ENCODE data around the gene TJP1. TPM values are rescaled to one million over a fixed set of nuclear protein-coding genes. Genes with fewer than 3 reads are reported as not detected.

TJP1 gene
- total RNA-seq, 3 donors from 2014 or later (not counting 1 experiment from before 2014, with no cell fraction given): not detected

GRCh38 chr15:29652595-29652994 is 169.7 kb downstream of the TJP1 start:
- 89% methylated on average over 7 of the region's 7 CpGs for WGBS (ENCODE audit: insufficient coverage)
- no peaks in the 10 kb centered on the region for H3K4me1 Mint-ChIP-seq
- intact Hi-C loops (cut with micrococcal nuclease): no loop called here
- H3K9me3 Mint-ChIP-seq: no peaks in the 10 kb centered on the region
- H3K36me3 ChIP-seq (ENCODE audit: control insufficient read depth, insufficient read depth, low read length): no peaks in the 10 kb centered on the region
- no peak for DNase-seq
- no peak for ATAC-seq
- peaks cover 4% of the 10 kb centered on the region for H3K9me3 ChIP-seq (ENCODE audit: control insufficient read depth, insufficient read depth, low read length)
- no peak overlapping the region for H3K4me3 Mint-ChIP-seq
- no peak overlapping the region for H3K27ac Mint-ChIP-seq
- H3K36me3 Mint-ChIP-seq: no peaks in the 10 kb centered on the region
- peaks cover 0 to 7% of the 10 kb centered on the region in 2 donors for H3K27me3 Mint-ChIP-seq (ENCODE audit: low read depth in 2 of 2)
- no peaks in the 10 kb centered on the region for H3K27me3 ChIP-seq (ENCODE audit: control insufficient read depth, insufficient read depth, low read length)
- TF ChIP-seq CTCF (IDR thresholded peaks at IDR 0.05): no peak
- no peak overlapping the region for H3K4me3 ChIP-seq (ENCODE audit: low read length)
- H3K27ac ChIP-seq (ENCODE audit: low read length): no peak overlapping the region
- no peaks in the 10 kb centered on the region for H3K4me1 ChIP-seq (ENCODE audit: control insufficient read depth, insufficient read depth, low read length)

GRCh38 chr15:29651476-29652233 is 170.6 kb downstream of the TJP1 start:
- TF ChIP-seq CTCF (IDR thresholded peaks at IDR 0.05): no peak
- H3K36me3 Mint-ChIP-seq: no peaks in the 10 kb centered on the region
- no peak overlapping the region for H3K27ac Mint-ChIP-seq
- H3K4me1 Mint-ChIP-seq: no peaks in the 10 kb centered on the region
- no peak for DNase-seq
- H3K4me3 Mint-ChIP-seq: no peak overlapping the region
- H3K9me3 ChIP-seq (ENCODE audit: control insufficient read depth, insufficient read depth, low read length): peaks cover 4% of the 10 kb centered on the region
- H3K27me3 ChIP-seq (ENCODE audit: control insufficient read depth, insufficient read depth, low read length): no peaks in the 10 kb centered on the region
- intact Hi-C loops (cut with micrococcal nuclease): no loop called here
- no peaks in the 10 kb centered on the region for H3K4me1 ChIP-seq (ENCODE audit: control insufficient read depth, insufficient read depth, low read length)
- H3K27ac ChIP-seq (ENCODE audit: low read length): no peak overlapping the region
- no peaks in the 10 kb centered on the region for H3K36me3 ChIP-seq (ENCODE audit: control insufficient read depth, insufficient read depth, low read length)
- H3K4me3 ChIP-seq (ENCODE audit: low read length): no peak overlapping the region
- H3K9me3 Mint-ChIP-seq: peaks cover 0 to 2% of the 10 kb centered on the region in 2 donors
- peaks cover 0 to 7% of the 10 kb centered on the region in 2 donors for H3K27me3 Mint-ChIP-seq (ENCODE audit: low read depth in 2 of 2)
- WGBS (ENCODE audit: insufficient coverage): 84% methylated on average over 11 of the region's 11 CpGs
- no peak for ATAC-seq

All from natural killer cell (primary cell).